Measurements from ENCODE around the gene BSN.

DNA sequence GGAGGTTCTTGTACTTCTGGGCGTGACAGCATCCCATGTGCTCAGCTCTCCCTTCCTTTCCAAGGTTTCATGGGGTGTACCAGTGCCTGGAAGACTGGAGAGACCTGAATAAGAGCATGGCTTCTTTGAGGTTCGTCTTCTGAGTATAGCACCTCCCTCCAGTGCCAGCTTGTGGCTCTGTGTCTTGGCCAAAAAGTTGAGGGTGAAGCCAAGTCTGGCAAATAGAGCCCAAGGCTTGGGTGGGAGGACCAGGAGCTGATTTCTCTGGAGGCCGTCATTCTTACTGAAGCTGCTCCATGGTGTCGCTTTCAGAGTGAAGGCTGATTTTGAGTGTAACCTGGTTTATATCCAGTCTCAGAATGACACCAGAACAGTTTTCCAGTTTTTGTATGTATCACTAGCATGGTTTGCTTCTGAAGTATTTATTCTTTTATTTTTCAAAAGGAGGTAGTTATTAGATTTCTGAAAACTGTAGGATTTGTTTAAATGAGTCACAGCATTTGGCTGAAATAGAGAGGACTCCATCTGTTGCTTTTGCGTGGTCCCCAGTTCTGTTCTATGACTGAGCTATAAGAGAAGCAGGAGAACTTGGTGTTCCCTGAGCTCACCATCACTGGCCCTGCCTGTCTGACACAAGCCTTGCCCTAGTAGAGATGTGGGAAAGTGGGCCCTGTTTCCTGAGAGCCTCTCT is 47.2 kb downstream of the BSN start:
- TF ChIP-seq, protein P1, sequence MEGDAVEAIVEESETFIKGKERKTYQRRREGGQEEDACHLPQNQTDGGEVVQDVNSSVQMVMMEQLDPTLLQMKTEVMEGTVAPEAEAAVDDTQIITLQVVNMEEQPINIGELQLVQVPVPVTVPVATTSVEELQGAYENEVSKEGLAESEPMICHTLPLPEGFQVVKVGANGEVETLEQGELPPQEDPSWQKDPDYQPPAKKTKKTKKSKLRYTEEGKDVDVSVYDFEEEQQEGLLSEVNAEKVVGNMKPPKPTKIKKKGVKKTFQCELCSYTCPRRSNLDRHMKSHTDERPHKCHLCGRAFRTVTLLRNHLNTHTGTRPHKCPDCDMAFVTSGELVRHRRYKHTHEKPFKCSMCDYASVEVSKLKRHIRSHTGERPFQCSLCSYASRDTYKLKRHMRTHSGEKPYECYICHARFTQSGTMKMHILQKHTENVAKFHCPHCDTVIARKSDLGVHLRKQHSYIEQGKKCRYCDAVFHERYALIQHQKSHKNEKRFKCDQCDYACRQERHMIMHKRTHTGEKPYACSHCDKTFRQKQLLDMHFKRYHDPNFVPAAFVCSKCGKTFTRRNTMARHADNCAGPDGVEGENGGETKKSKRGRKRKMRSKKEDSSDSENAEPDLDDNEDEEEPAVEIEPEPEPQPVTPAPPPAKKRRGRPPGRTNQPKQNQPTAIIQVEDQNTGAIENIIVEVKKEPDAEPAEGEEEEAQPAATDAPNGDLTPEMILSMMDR (IDR thresholded peaks at IDR 0.05; ENCODE audit: low read depth, low read length), result no peak
- no peak for TF ChIP-seq EZH2phosphoT487 (IDR thresholded peaks at IDR 0.05; ENCODE audit: low read depth)

Measured in OCI-LY3 (cell line).